Ascending aorta (tissue), 2 donors: ENCODE data around the gene LOXL4. TPM values are rescaled to one million over a fixed set of nuclear protein-coding genes. Genes with fewer than 3 reads are reported as not detected.

ENCODE experiments used
- DNase-seq, 2 donors: peaks; one replicate each; pipeline ENCODE4 v3.0.0-alpha.2; 2019; ENCODE audit warnings: low spot score in 2 of 2
- H3K27ac ChIP-seq, 2 donors: fragments of 200-600 bp; sonication (generic); one replicate each; pipeline ENCODE4 v1.5.1; 2016 to 2017; ENCODE audit warnings: mild to moderate bottlenecking in 1 of 2
- H3K27me3 ChIP-seq: fragments of 200-600 bp; sonication (generic); one replicate; pipeline ENCODE4 v1.5.1; 2017
- H3K36me3 ChIP-seq, 2 donors: fragments of 200-600 bp; sonication (generic); one replicate each; pipeline ENCODE4 v1.5.1; 2016
- H3K4me1 ChIP-seq, 2 donors: fragments of 200-600 bp; sonication (generic); one replicate each; pipeline ENCODE4 v1.5.1; 2016 to 2017; ENCODE audit warnings: mild to moderate bottlenecking in 1 of 2
- H3K4me3 ChIP-seq, 2 donors: fragments of 200-600 bp; sonication (generic); one replicate each; pipeline ENCODE4 v1.5.1; 2016 to 2017; ENCODE audit warnings: mild to moderate bottlenecking in 1 of 2
- H3K9me3 ChIP-seq, 2 donors: fragments of 200-600 bp; sonication (generic); one replicate each; pipeline ENCODE4 v1.5.1; 2016
- intact Hi-C: fragments of 100-400 bp; cut with DNase I; formaldehyde crosslinking; loops from one replicate; pipeline ENCODE4 v1.15.1; 2023
- total RNA-seq: library from RNA; depleted of rRNA; stranded (reverse); fragments of >200 nt; gene quantifications from one replicate; pipeline ENCODE4 v1.1.0, GENCODE V29; 2016
- TF ChIP-seq, protein P1 (sequence below), 3 experiments: fragments of 200-600 bp in 2 of 3; fragments of 450-650 bp in 1 of 3; sonication (generic) in 2 of 3; IDR thresholded peaks; one replicate each; pipeline ENCODE4 v1.5.1; 2016 to 2019; ENCODE audit warnings: antibody characterized with exemption in 3 of 3, mild to moderate bottlenecking in 1 of 3, moderate library complexity in 1 of 3

Gene LOXL4
- total RNA-seq, 1 donor from 2014 or later: 3.7 TPM

DNA sequence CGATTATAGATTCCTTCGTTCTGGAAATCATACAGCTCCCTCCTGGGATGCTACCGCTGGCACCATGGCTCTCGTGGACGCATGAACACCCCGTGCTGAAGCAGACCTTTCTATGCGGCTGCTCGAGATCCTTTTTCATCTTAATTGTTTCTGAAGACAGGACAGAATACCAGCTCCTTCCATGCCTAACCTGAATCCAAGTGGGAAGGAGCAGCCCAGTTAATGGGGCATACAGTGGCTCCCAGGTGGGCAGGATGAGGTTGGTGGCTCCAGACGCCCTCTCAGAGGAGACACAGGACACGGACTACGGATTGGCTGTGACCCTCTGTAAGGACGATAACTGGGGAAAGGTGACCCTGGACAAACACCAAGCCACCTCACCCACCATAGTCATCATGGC, 18.4 kb upstream of the LOXL4 start:
- Histone ChIP-seq H3K36me3 (no peaks in the 10 kb centered on the region), H3K27ac (no peak overlapping the region), H3K9me3 (peaks cover 0 to 1% of the 10 kb centered on the region in 2 donors), H3K4me3 (no peak overlapping the region), H3K4me1 (no peaks in the 10 kb centered on the region), H3K27me3 (no peaks in the 10 kb centered on the region)
- intact Hi-C loops: no loop called here
- TF ChIP-seq, protein P1, sequence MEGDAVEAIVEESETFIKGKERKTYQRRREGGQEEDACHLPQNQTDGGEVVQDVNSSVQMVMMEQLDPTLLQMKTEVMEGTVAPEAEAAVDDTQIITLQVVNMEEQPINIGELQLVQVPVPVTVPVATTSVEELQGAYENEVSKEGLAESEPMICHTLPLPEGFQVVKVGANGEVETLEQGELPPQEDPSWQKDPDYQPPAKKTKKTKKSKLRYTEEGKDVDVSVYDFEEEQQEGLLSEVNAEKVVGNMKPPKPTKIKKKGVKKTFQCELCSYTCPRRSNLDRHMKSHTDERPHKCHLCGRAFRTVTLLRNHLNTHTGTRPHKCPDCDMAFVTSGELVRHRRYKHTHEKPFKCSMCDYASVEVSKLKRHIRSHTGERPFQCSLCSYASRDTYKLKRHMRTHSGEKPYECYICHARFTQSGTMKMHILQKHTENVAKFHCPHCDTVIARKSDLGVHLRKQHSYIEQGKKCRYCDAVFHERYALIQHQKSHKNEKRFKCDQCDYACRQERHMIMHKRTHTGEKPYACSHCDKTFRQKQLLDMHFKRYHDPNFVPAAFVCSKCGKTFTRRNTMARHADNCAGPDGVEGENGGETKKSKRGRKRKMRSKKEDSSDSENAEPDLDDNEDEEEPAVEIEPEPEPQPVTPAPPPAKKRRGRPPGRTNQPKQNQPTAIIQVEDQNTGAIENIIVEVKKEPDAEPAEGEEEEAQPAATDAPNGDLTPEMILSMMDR (IDR thresholded peaks at IDR 0.05): no peak
- no peak for DNase-seq

- no peaks in the 10 kb centered on the region for H3K27me3 ChIP-seq
- peak overlapping the region in 1 of 2 donors; percentile 23 for H3K27ac ChIP-seq
- H3K9me3 ChIP-seq: peaks cover 0 to 6% of the 10 kb centered on the region in 2 donors
- intact Hi-C loops: no loop called here
- no peaks in the 10 kb centered on the region for H3K4me1 ChIP-seq
- no peaks in the 10 kb centered on the region for H3K36me3 ChIP-seq
- H3K4me3 ChIP-seq: no peak overlapping the region
- TF ChIP-seq, protein P1 (IDR thresholded peaks at IDR 0.05): no peak
- DNase-seq: no peak
These were observed 17.4 kb upstream of the LOXL4 start for GRCh38 chr10:98285416-98285815.

DNA sequence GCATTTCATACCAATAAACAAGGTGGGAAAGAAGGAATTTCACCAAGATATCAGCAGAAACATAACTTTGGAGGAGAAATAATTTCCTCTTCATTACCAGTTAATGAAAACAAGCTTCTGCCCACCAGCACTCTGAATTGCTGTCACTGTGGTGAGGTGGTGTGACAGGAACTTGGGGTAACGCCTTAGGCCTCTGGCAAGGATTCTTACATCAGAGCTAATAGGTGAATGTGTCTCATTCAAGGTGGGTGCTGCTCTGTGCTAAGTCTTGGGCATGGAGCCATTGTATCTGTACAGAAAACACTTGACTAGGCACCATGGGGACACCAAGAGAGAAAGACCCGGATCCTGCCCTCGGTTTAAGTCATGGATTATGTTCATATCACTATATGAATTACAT, 8.3 kb upstream of the LOXL4 start:
- peaks cover 0 to 3% of the 10 kb centered on the region in 2 donors for H3K9me3 ChIP-seq
- H3K27me3 ChIP-seq: no peaks in the 10 kb centered on the region
- H3K4me1 ChIP-seq: no peaks in the 10 kb centered on the region
- no peaks in the 10 kb centered on the region for H3K36me3 ChIP-seq
- intact Hi-C loops: no loop called here
- H3K4me3 ChIP-seq: no peak overlapping the region
- DNase-seq: peak in 1 of 2 donors; percentile 35
- no peak overlapping the region for H3K27ac ChIP-seq
- TF ChIP-seq, protein P1 (IDR thresholded peaks at IDR 0.05): no peak

- H3K27ac ChIP-seq: no peak overlapping the region
- no peaks in the 10 kb centered on the region for H3K9me3 ChIP-seq
- no peaks in the 10 kb centered on the region for H3K36me3 ChIP-seq
- DNase-seq: peak in 1 of 2 donors; percentile 41
- H3K4me3 ChIP-seq: no peak overlapping the region
- H3K27me3 ChIP-seq: no peaks in the 10 kb centered on the region
- intact Hi-C loops: no loop called here
- TF ChIP-seq, protein P1 (IDR thresholded peaks at IDR 0.05): no peak
- H3K4me1 ChIP-seq: peaks cover 0 to 16% of the 10 kb centered on the region in 2 donors
These were observed 6.6 kb upstream of the LOXL4 start for GRCh38 chr10:98274562-98274961.

- intact Hi-C loops: no loop called here
- Histone ChIP-seq H3K27me3 (no peaks in the 10 kb centered on the region), H3K4me3 (no peak overlapping the region), H3K9me3 (no peaks in the 10 kb centered on the region), H3K36me3 (no peaks in the 10 kb centered on the region), H3K27ac (no peak overlapping the region), H3K4me1 (peaks cover 5 to 25% of the 10 kb centered on the region in 2 donors)
- DNase-seq: peak in 1 of 2 donors; percentile 39
- TF ChIP-seq, protein P1 (IDR thresholded peaks at IDR 0.05): no peak
These were observed 5.3 kb upstream of the LOXL4 start for GRCh38 chr10:98273057-98273850.
